Muscle layer of colon (tissue), 2 donors: Measurements from ENCODE around the gene POLR1C.
"Not testable (repeated sequence)": the region's sequence is repeated elsewhere in the genome, so short reads cannot be mapped to it uniquely, and the experiment has no call there.

Source experiments
- H3K27ac ChIP-seq: one replicate; pipeline ENCODE4 v1.7.0; 2013; ENCODE audit warnings: low read depth, mild to moderate bottlenecking, low read length, moderate library complexity
- H3K27me3 ChIP-seq, 2 donors: one replicate each; pipeline ENCODE4 v1.7.0; 2013; ENCODE audit warnings: low read length in 2 of 2, mild to moderate bottlenecking in 2 of 2; ENCODE audit not compliant: insufficient read depth in 2 of 2, control insufficient read depth in 1 of 2
- H3K36me3 ChIP-seq: one replicate; pipeline ENCODE4 v1.7.0; 2013; ENCODE audit warnings: mild to moderate bottlenecking, low read length; ENCODE audit not compliant: insufficient read depth
- H3K4me1 ChIP-seq: one replicate; pipeline ENCODE4 v1.7.0; 2013; ENCODE audit warnings: mild to moderate bottlenecking, low read length; ENCODE audit not compliant: insufficient read depth
- H3K4me3 ChIP-seq, 2 donors: one replicate each; pipeline ENCODE4 v1.7.0; 2013; ENCODE audit warnings: low read length in 2 of 2, low read depth in 1 of 2, mild to moderate bottlenecking in 1 of 2, moderate library complexity in 1 of 2
- H3K9ac ChIP-seq: one replicate; pipeline ENCODE4 v1.7.0; 2013; ENCODE audit warnings: low read length
- H3K9me3 ChIP-seq: one replicate; pipeline ENCODE4 v1.7.0; 2013; ENCODE audit warnings: mild to moderate bottlenecking, low read length
- donor health status: abdominal sarcoma.
- donor health status: Adenocarcinoma of cecum.

The POLR1C gene

GRCh38 chr6:43493833-43494232 is 23.1 kb upstream of the POLR1C start:
- Histone ChIP-seq H3K9me3 (no peaks in the 10 kb centered on the region), H3K27ac (no peak overlapping the region), H3K4me1 (peaks cover 47% of the 10 kb centered on the region), H3K9ac (no peak overlapping the region), H3K36me3 (peaks cover 26% of the 10 kb centered on the region), H3K27me3 (no peaks in the 10 kb centered on the region), H3K4me3 (no peak overlapping the region)

GRCh38 chr6:43494321-43494720 is 22.6 kb upstream of the POLR1C start:
- no peaks in the 10 kb centered on the region for H3K27me3 ChIP-seq
- peaks cover 42% of the 10 kb centered on the region for H3K4me1 ChIP-seq
- H3K36me3 ChIP-seq = peaks cover 27% of the 10 kb centered on the region
- no peaks in the 10 kb centered on the region for H3K9me3 ChIP-seq
- no peak overlapping the region for H3K27ac ChIP-seq
- no peak overlapping the region for H3K4me3 ChIP-seq
- H3K9ac ChIP-seq = no peak overlapping the region

GRCh38 chr6:43494766-43495165 is 22.1 kb upstream of the POLR1C start:
- Histone ChIP-seq H3K9me3 (no peaks in the 10 kb centered on the region), H3K9ac (no peak overlapping the region), H3K27me3 (no peaks in the 10 kb centered on the region), H3K27ac (no peak overlapping the region), H3K4me3 (no peak overlapping the region), H3K4me1 (peaks cover 39% of the 10 kb centered on the region), H3K36me3 (peaks cover 29% of the 10 kb centered on the region)

GRCh38 chr6:43495409-43495941 is 21.4 kb upstream of the POLR1C start:
- Histone ChIP-seq H3K4me1 (peaks cover 39% of the 10 kb centered on the region), H3K27ac (no peak overlapping the region)

GRCh38 chr6:43496370-43497128 is 20.3 kb upstream of the POLR1C start:
- H3K9ac ChIP-seq = no peak overlapping the region
- H3K9me3 ChIP-seq = no peaks in the 10 kb centered on the region
- H3K4me3 ChIP-seq = no peak overlapping the region
- no peak overlapping the region for H3K27ac ChIP-seq
- H3K27me3 ChIP-seq = no peaks in the 10 kb centered on the region
- H3K4me1 ChIP-seq = peaks cover 39% of the 10 kb centered on the region
- H3K36me3 ChIP-seq = peaks cover 44% of the 10 kb centered on the region

More at GRCh38 chr6:43495409-43495941, 21.4 kb upstream of the POLR1C start:
- Histone ChIP-seq H3K36me3 (peaks cover 34% of the 10 kb centered on the region), H3K9ac (no peak overlapping the region), H3K9me3 (no peaks in the 10 kb centered on the region), H3K4me3 (no peak overlapping the region), H3K27me3 (no peaks in the 10 kb centered on the region)

GRCh38 chr6:43497129-43497396 is 19.8 kb upstream of the POLR1C start:
- H3K9me3 ChIP-seq = no peaks in the 10 kb centered on the region
- H3K36me3 ChIP-seq = peaks cover 48% of the 10 kb centered on the region
- no peak overlapping the region for H3K27ac ChIP-seq
- peaks cover 35% of the 10 kb centered on the region for H3K4me1 ChIP-seq
- no peak overlapping the region for H3K4me3 ChIP-seq
- no peaks in the 10 kb centered on the region for H3K27me3 ChIP-seq
- H3K9ac ChIP-seq = no peak overlapping the region

GRCh38 chr6:43497689-43498088 is 19.2 kb upstream of the POLR1C start:
- H3K36me3 ChIP-seq = peaks cover 55% of the 10 kb centered on the region
- no peaks in the 10 kb centered on the region for H3K9me3 ChIP-seq
- peaks cover 28% of the 10 kb centered on the region for H3K4me1 ChIP-seq
- no peaks in the 10 kb centered on the region for H3K27me3 ChIP-seq
- H3K27ac ChIP-seq = no peak overlapping the region
- no peak overlapping the region for H3K9ac ChIP-seq
- no peak overlapping the region for H3K4me3 ChIP-seq

GRCh38 chr6:43498291-43498690 is 18.6 kb upstream of the POLR1C start:
- H3K27me3 ChIP-seq, H3K9me3 ChIP-seq, H3K4me3 ChIP-seq, H3K9ac ChIP-seq, H3K27ac ChIP-seq: not testable (repeated sequence)
- H3K4me1 ChIP-seq = peaks cover 22% of the 10 kb centered on the region
- H3K36me3 ChIP-seq = peaks cover 58% of the 10 kb centered on the region

- H3K4me3 ChIP-seq = no peak overlapping the region
- H3K4me1 ChIP-seq = peaks cover 21% of the 10 kb centered on the region
- no peak overlapping the region for H3K27ac ChIP-seq
- H3K27me3 ChIP-seq = no peaks in the 10 kb centered on the region
- no peaks in the 10 kb centered on the region for H3K9me3 ChIP-seq
- peaks cover 63% of the 10 kb centered on the region for H3K36me3 ChIP-seq
- no peak overlapping the region for H3K9ac ChIP-seq
Measured at GRCh38 chr6:43499028-43499815, 17.7 kb upstream of the POLR1C start.

- Histone ChIP-seq H3K9me3 (no peaks in the 10 kb centered on the region), H3K27me3 (no peaks in the 10 kb centered on the region), H3K9ac (no peak overlapping the region), H3K27ac (no peak overlapping the region), H3K36me3 (peaks cover 77% of the 10 kb centered on the region), H3K4me1 (peaks cover 13% of the 10 kb centered on the region), H3K4me3 (no peak overlapping the region)
Measured at GRCh38 chr6:43500921-43501320, 16.0 kb upstream of the POLR1C start.

- no peak overlapping the region for H3K27ac ChIP-seq
- H3K9me3 ChIP-seq = no peaks in the 10 kb centered on the region
- H3K27me3 ChIP-seq = no peaks in the 10 kb centered on the region
- peaks cover 8% of the 10 kb centered on the region for H3K4me1 ChIP-seq
- H3K4me3 ChIP-seq = no peak overlapping the region
- H3K9ac ChIP-seq = no peak overlapping the region
- H3K36me3 ChIP-seq = peaks cover 76% of the 10 kb centered on the region
Measured at GRCh38 chr6:43502666-43503065, 14.2 kb upstream of the POLR1C start.
